H9 (cell line): ENCODE data around the gene TMEM9. TPM values are rescaled to one million over a fixed set of nuclear protein-coding genes. Genes with fewer than 3 reads are reported as not detected.

ENCODE experiments used
- DNase-seq: peaks from one replicate; pipeline ENCODE4 v3.0.0-alpha.2; 2017
- H2AFZ ChIP-seq: one replicate; pipeline ENCODE4 v1.6.1; 2013; ENCODE audit warnings: mild to moderate bottlenecking, low read length, control low read depth, moderate library complexity
- H2AK5ac ChIP-seq: 2 replicates; pipeline ENCODE4 v1.6.1; 2013; ENCODE audit warnings: low read length, control low read depth, mixed read lengths; ENCODE audit not compliant: insufficient read length
- H2BK120ac ChIP-seq: one replicate; pipeline ENCODE4 v1.6.1; 2013; ENCODE audit warnings: low read depth, mild to moderate bottlenecking, low read length, control low read depth, inconsistent platforms; ENCODE audit not compliant: poor library complexity, severe bottlenecking
- H2BK12ac ChIP-seq: 2 replicates; pipeline ENCODE4 v1.6.1; 2013; ENCODE audit warnings: low read length, control low read depth, mixed read lengths, low read depth; ENCODE audit not compliant: insufficient read length
- H2BK15ac ChIP-seq: 2 replicates; pipeline ENCODE4 v1.6.1; 2013; ENCODE audit warnings: low read depth, low read length, control low read depth
- H2BK20ac ChIP-seq: one replicate; pipeline ENCODE4 v1.6.1; 2013; ENCODE audit warnings: low read depth, mild to moderate bottlenecking, low read length, control low read depth, inconsistent platforms; ENCODE audit not compliant: poor library complexity, severe bottlenecking
- H2BK5ac ChIP-seq: 2 replicates; pipeline ENCODE4 v1.6.1; 2013; ENCODE audit warnings: low read length, control low read depth, mixed read lengths; ENCODE audit not compliant: insufficient read length
- H3K14ac ChIP-seq: 2 replicates; pipeline ENCODE4 v1.6.1; 2013; ENCODE audit warnings: low read length, control low read depth; ENCODE audit not compliant: insufficient read depth
- H3K18ac ChIP-seq: 2 replicates; pipeline ENCODE4 v1.6.1; 2013; ENCODE audit warnings: low read depth, mild to moderate bottlenecking, mixed read lengths, low read length, control low read depth; ENCODE audit not compliant: insufficient read length
- H3K23ac ChIP-seq: 2 replicates; pipeline ENCODE4 v1.6.1; 2013; ENCODE audit warnings: low read length, control low read depth, mixed read lengths, low read depth; ENCODE audit not compliant: insufficient read length
- H3K23me2 ChIP-seq: 2 replicates; pipeline ENCODE4 v1.6.1; 2013; ENCODE audit warnings: low read depth, mild to moderate bottlenecking, mixed read lengths, low read length, control low read depth; ENCODE audit not compliant: insufficient read length, poor library complexity, severe bottlenecking
- H3K27ac ChIP-seq: 2 replicates; pipeline ENCODE4 v1.5.1; 2013; ENCODE audit warnings: low read length, control low read depth, mixed read lengths, low read depth; ENCODE audit not compliant: insufficient read length
- H3K27me3 ChIP-seq: 2 replicates; pipeline ENCODE4 v1.6.1; 2013; ENCODE audit warnings: low read length, control low read depth, inconsistent platforms; ENCODE audit not compliant: insufficient read depth
- H3K4ac ChIP-seq: 2 replicates; pipeline ENCODE4 v1.6.1; 2013; ENCODE audit warnings: low read depth, mild to moderate bottlenecking, control low read depth, inconsistent platforms, low read length, moderate library complexity
- H3K4me1 ChIP-seq: 2 replicates; pipeline ENCODE4 v1.6.1; 2013; ENCODE audit warnings: low read length, control low read depth, inconsistent platforms; ENCODE audit not compliant: insufficient read depth
- H3K4me2 ChIP-seq: 2 replicates; pipeline ENCODE4 v1.6.1; 2013; ENCODE audit warnings: low read length, control low read depth, mixed read lengths; ENCODE audit not compliant: insufficient read length, insufficient read depth
- H3K56ac ChIP-seq: 2 replicates; pipeline ENCODE4 v1.6.1; 2013; ENCODE audit warnings: low read depth, mild to moderate bottlenecking, mixed read lengths, low read length, control low read depth; ENCODE audit not compliant: insufficient read length
- H3K79me1 ChIP-seq: 2 replicates; pipeline ENCODE4 v1.6.1; 2013; ENCODE audit warnings: low read depth, mild to moderate bottlenecking, moderate library complexity, low read length, control low read depth, inconsistent platforms; ENCODE audit not compliant: insufficient read depth, poor library complexity, severe bottlenecking
- H3K79me2 ChIP-seq: 2 replicates; pipeline ENCODE4 v1.6.1; 2013; ENCODE audit warnings: low read length, control low read depth, inconsistent platforms; ENCODE audit not compliant: insufficient read depth
- H3K9ac ChIP-seq: 2 replicates; pipeline ENCODE4 v1.6.1; 2013; ENCODE audit warnings: low read length, control low read depth, mixed read lengths; ENCODE audit not compliant: insufficient read length; ENCODE audit errors: extremely low read depth
- H3K9me3 ChIP-seq: one replicate; pipeline ENCODE4 v1.6.1; 2013; ENCODE audit warnings: low read depth, low read length, inconsistent platforms; ENCODE audit not compliant: control insufficient read depth
- H3T11ph ChIP-seq: one replicate; pipeline ENCODE4 v1.6.1; 2013; ENCODE audit warnings: mild to moderate bottlenecking, low read length, control low read depth, inconsistent platforms
- H4K20me1 ChIP-seq: one replicate; pipeline ENCODE4 v1.6.1; 2013; ENCODE audit not compliant: control insufficient read depth, insufficient read length, insufficient read depth
- H4K5ac ChIP-seq: 2 replicates; pipeline ENCODE4 v1.6.1; 2013; ENCODE audit warnings: low read depth, mild to moderate bottlenecking, mixed read lengths, low read length, control low read depth; ENCODE audit not compliant: insufficient read length
- H4K8ac ChIP-seq: replicated peaks from 2 replicates; pipeline ENCODE4 v1.6.1; 2013; ENCODE audit warnings: low read length, control low read depth, mixed read lengths, low read depth; ENCODE audit not compliant: insufficient read length
- H4K91ac ChIP-seq: 2 replicates; pipeline ENCODE4 v1.6.1; 2013; ENCODE audit warnings: low read depth, mild to moderate bottlenecking, moderate library complexity, mixed read lengths, low read length, control low read depth; ENCODE audit not compliant: insufficient read length
- H3K27ac Mint-ChIP-seq, 3 experiments: 2 replicates in 2 of 3; 3 replicates in 1 of 3; pipeline ENCODE4 v1.8.0; 2020 to 2021; ENCODE audit warnings: mixed read lengths in 3 of 3, mild to moderate bottlenecking in 1 of 3, moderate library complexity in 1 of 3
- H3K27me3 Mint-ChIP-seq: 2 replicates; pipeline ENCODE4 v1.8.0; 2021; ENCODE audit warnings: low read depth, mild to moderate bottlenecking, moderate library complexity, mixed read lengths
- H3K36me3 Mint-ChIP-seq, 3 experiments: 2 replicates in 2 of 3; 3 replicates in 1 of 3; pipeline ENCODE4 v1.8.0; 2020 to 2021; ENCODE audit warnings: low read depth in 3 of 3, mixed read lengths in 3 of 3; ENCODE audit not compliant: insufficient read depth in 1 of 3
- H3K4me1 Mint-ChIP-seq, 2 experiments: 2 replicates each; pipeline ENCODE4 v1.8.0; 2020; ENCODE audit warnings: mixed read lengths in 2 of 2
- H3K4me3 Mint-ChIP-seq, 2 experiments: 2 replicates in 1 of 2; 3 replicates in 1 of 2; pipeline ENCODE4 v1.8.0; 2020 to 2021; ENCODE audit warnings: mild to moderate bottlenecking in 2 of 2, mixed read lengths in 2 of 2, moderate library complexity in 1 of 2
- H3K9me3 Mint-ChIP-seq, 2 experiments: 2 replicates in 1 of 2; 3 replicates in 1 of 2; pipeline ENCODE4 v1.8.0; 2020; ENCODE audit warnings: mild to moderate bottlenecking in 2 of 2, mixed read lengths in 2 of 2, moderate library complexity in 1 of 2
- CTCF ChIP-seq: fragments of 200-600 bp; sonication (generic); conservative IDR thresholded peaks from 3 replicates; pipeline ENCODE4 v1.8.0; 2021; ENCODE audit warnings: antibody characterized with exemption, mild to moderate bottlenecking
- WGBS: extraction: QIAGEN DNeasy Blood & Tissue Kit; methylation state at CpG from one replicate; pipeline ENCODE4 v1.1.7; 2013; ENCODE audit warnings: missing lambda C conversion rate, low lambda C conversion rate, mixed read lengths; ENCODE audit not compliant: insufficient read length; ENCODE audit errors: extremely low coverage; 5-methylcytosine and 5-hydroxymethylcytosine counted together
- total RNA-seq: library from RNA; stranded (reverse); gene quantifications from 2 replicates; pipeline ENCODE4 v1.2.1, GENCODE V29; 2021

Gene TMEM9
- total RNA-seq, 1 experiment from 2014 or later: 93.4 TPM

- H4K20me1 ChIP-seq: no peaks in the 10 kb centered on the region
- Mint-ChIP-seq H3K27ac (peak overlapping the region in 1 of 3 experiments; percentile 63; a peak in 1 of 7 replicates), H3K4me1 (no peaks in the 10 kb centered on the region), H3K36me3 (peaks cover 55 to 96% (median 93%) of the 10 kb centered on the region in 3 experiments; a peak in 6 of 7 replicates), H3K27me3 (no peaks in the 10 kb centered on the region), H3K9me3 (no peaks in the 10 kb centered on the region), H3K4me3 (no peak overlapping the region)
- H3K23ac ChIP-seq: no peak overlapping the region
- no peak overlapping the region for H3K56ac ChIP-seq
- H3K4ac ChIP-seq: no peak overlapping the region
- no peak overlapping the region for H3K9ac ChIP-seq
- H4K91ac ChIP-seq: no peak overlapping the region
- H2AK5ac ChIP-seq: no peak overlapping the region
- no peaks in the 10 kb centered on the region for H3K4me1 ChIP-seq
- peaks cover 2% of the 10 kb centered on the region for H3K79me1 ChIP-seq
- no peaks in the 10 kb centered on the region for H3K79me2 ChIP-seq
- no peaks in the 10 kb centered on the region for H3K9me3 ChIP-seq
- no peak overlapping the region for H2BK5ac ChIP-seq
- no peak overlapping the region for H3K18ac ChIP-seq
- no peak overlapping the region for H4K8ac ChIP-seq
- no peak overlapping the region for H3T11ph ChIP-seq
- H3K27ac ChIP-seq: no peak overlapping the region
- no CpG with 5 or more reads among the region's 5 CpGs for WGBS
- H3K14ac ChIP-seq: no peak overlapping the region
- TF ChIP-seq CTCF: no peak
- no peak overlapping the region for H2BK120ac ChIP-seq
- H2BK12ac ChIP-seq: no peak overlapping the region
- no peaks in the 10 kb centered on the region for H3K27me3 ChIP-seq
- H3K4me2 ChIP-seq: no peak overlapping the region
- H2AFZ ChIP-seq: no peak overlapping the region
- no peak overlapping the region for H2BK20ac ChIP-seq
- H4K5ac ChIP-seq: no peak overlapping the region
- DNase-seq: no peak
- H3K23me2 ChIP-seq: no peaks in the 10 kb centered on the region
- no peak overlapping the region for H2BK15ac ChIP-seq
These were observed 9.6 kb downstream of the TMEM9 start for GRCh38 chr1:201144701-201145100.
